ENCODE results near the gene GDPD2.

GRCh38 chrX:70444326-70444945, 21.3 kb downstream of the GDPD2 start, which contains the start of gene DLG3:
- TF ChIP-seq ETV5 (CRISPR knock-in tag; IDR thresholded peaks at IDR 0.05; ENCODE audit: borderline replicate concordance) (no peak), ZNF318 (CRISPR knock-in tag; IDR thresholded peaks at IDR 0.05) (no peak), RCOR2 (CRISPR knock-in tag; IDR thresholded peaks at IDR 0.05) (no peak), THYN1 (CRISPR knock-in tag; IDR thresholded peaks at IDR 0.05; ENCODE audit: borderline replicate concordance, low read depth) (no peak), PBX2 (CRISPR knock-in tag; IDR thresholded peaks at IDR 0.05) (no peak), THAP9 (CRISPR knock-in tag; IDR thresholded peaks at IDR 0.05; ENCODE audit: borderline replicate concordance) (no peak), ZBTB20 (CRISPR knock-in tag; IDR thresholded peaks at IDR 0.05; ENCODE audit: borderline replicate concordance, low read depth) (no peak), HOXA3 (CRISPR knock-in tag; IDR thresholded peaks at IDR 0.05) (no peak), ZNF589 (CRISPR knock-in tag; conservative IDR thresholded peaks at IDR 0.05) (no peak)

All from HepG2 (cell line).